ENCODE measurements around the gene TANGO6.

- TF ChIP-seq POLR2AphosphoS5 (IDR thresholded peaks at IDR 0.05; ENCODE audit: low read depth, low read length): no peak
- no peak for TF ChIP-seq POLR2A (IDR thresholded peaks at IDR 0.05; ENCODE audit: low read depth, low read length)
These were observed 276.2 kb downstream of the TANGO6 start for GRCh38 chr16:69119536-69119935.

All from GM12892 (cell line).